DND-41 (cell line): ENCODE data around the gene DLGAP5.

Experiments used
- CTCF ChIP-seq: IDR thresholded peaks from 2 replicates; pipeline ENCODE4 v1.5.1; 2012; ENCODE audit warnings: borderline replicate concordance, low read length, moderate library complexity, mild to moderate bottlenecking; ENCODE audit not compliant: poor library complexity, severe bottlenecking; ENCODE audit errors: extremely low read depth
- EZH2 ChIP-seq: IDR thresholded peaks from 3 replicates; pipeline ENCODE4 v1.6.1; 2012; ENCODE audit warnings: borderline replicate concordance, low read depth, mild to moderate bottlenecking, moderate library complexity, low read length, inconsistent platforms; ENCODE audit not compliant: severe bottlenecking

GRCh38 chr14:55221968-55222367 lies 30.6 kb upstream of the DLGAP5 start:
- TF ChIP-seq EZH2: no peak
- TF ChIP-seq CTCF: no peak
